Effector CD4-positive, alpha-beta T cell (primary cell): ENCODE measurements around the gene TRAF3IP1.

ENCODE experiments used
- DNase-seq: peaks from one replicate; pipeline ENCODE4 v3.0.0-alpha.2; 2020

TRAF3IP1 gene

DNA sequence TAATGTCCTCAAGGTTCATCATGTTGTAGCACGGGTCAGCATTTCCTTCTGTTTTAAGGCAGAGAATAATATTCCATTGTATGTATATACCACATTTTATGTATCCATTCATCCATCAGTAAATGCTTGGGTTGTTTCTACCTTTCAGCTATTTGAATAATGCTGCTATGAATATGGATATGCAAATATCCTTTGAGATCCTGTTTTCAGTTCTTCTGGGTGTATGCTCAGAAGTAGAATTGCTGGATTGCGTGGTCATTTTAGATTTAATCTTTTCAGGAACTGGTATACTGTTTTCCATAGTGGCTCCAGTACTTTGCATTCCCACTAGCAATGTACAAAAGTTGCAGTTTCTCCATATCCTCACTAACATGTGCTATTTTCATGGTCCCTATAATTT is 93.0 kb downstream of the TRAF3IP1 start:
- DNase-seq: no peak

GRCh38 chr2:238415036-238415764 is 94.9 kb downstream of the TRAF3IP1 start:
- DNase-seq: no peak

- DNase-seq: no peak
Measured at GRCh38 chr2:238415893-238416292, 95.6 kb downstream of the TRAF3IP1 start.

- DNase-seq: no peak
Measured at GRCh38 chr2:238418196-238418998, 98.1 kb downstream of the TRAF3IP1 start.

DNA sequence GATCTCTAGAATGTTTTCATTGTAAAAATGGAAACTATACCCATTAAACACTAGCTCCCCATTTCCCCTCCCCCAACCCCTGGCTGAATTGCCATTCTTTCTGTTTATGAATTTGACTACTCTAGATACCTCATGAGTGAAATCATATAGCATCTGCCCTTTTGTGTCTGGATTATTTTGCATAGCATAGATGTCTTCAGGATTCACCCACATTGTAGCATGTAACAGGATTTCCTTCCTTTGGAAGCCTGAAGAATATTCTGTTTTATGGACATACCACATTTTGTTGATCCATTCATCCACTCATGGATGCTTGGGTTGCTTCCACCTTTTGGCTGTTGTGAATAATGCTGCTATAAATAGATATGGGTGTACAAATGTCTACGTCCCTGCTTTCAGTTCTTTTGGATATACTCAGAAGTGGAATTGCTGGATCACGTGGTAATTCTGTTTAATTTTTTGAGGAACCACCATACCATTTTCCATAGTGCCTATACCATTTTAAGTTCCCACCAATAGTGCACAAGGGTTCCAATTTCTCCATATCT is 98.8 kb downstream of the TRAF3IP1 start:
- DNase-seq: no peak

GRCh38 chr2:238420442-238420841 is 100.1 kb downstream of the TRAF3IP1 start:
- DNase-seq: no peak

DNA sequence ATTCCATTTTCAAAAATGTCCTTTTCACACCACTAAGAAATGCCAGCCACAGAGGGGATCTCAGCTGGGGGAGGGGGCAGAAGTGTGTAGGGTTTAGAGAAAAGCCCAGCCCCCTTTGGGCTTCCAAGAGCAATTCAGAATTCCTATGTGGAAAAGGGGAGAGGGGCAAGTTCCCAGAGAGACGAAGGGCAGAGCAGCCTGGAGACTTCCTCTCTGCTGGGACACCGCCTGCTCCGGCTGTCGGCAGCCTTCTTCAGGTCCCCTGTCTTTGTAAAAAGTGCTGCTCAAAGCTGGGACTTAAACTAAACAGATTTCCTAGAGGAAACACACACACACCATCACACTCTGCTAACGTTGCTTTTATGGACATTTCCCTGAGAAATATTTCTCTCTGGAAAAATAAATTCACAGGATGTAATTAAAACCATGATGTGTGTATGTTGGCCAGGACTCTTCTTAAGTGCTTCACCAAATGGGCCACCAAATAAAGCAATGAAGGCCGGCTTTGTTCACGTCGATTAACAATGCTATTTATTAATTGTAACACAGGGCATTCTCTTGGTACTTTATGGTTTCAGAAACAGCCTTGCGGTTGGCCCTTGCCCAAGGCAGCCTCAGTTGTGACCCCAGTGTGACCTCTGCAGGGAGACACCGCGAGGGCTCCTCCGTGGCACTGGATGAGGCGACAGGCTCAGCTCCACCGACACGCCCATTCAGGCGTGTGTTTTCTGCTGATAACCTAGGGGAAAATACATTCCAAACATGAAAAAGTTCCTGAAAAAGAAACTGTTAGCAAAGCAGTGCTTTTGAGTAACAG is 100.8 kb downstream of the TRAF3IP1 start:
- DNase-seq: no peak

- no peak for DNase-seq
Measured at GRCh38 chr2:238421695-238422035, 101.3 kb downstream of the TRAF3IP1 start.

GRCh38 chr2:238422285-238422684 is 102.0 kb downstream of the TRAF3IP1 start:
- DNase-seq: no peak

DNA sequence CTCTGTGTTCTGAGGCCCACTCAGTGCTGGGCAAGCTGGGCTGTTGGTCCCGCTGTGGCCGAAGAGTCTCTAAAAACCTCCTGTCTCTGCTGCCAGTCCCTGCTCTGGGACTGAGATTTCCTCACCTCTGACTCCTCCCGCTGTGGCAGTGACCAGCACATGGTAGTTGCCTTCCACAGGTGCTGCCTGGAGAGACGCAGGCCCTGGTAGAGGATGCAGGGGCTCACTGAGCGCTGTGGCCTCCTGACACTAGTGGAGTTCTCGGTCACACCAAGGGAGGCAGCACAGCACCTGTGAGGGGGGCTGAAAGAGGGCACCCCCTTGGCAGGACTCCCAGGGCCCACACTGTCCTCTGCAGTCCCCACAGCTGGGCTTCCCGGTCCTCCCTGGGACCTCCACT is 102.6 kb downstream of the TRAF3IP1 start:
- no peak for DNase-seq

- DNase-seq: no peak
Measured at GRCh38 chr2:238423561-238424312, 103.4 kb downstream of the TRAF3IP1 start.

GRCh38 chr2:238424313-238424700 is 104.0 kb downstream of the TRAF3IP1 start:
- no peak for DNase-seq

- DNase-seq: no peak
Measured at GRCh38 chr2:238425505-238425978, 105.2 kb downstream of the TRAF3IP1 start.

- DNase-seq: no peak
Measured at GRCh38 chr2:238425979-238426567, 105.8 kb downstream of the TRAF3IP1 start.

DNA sequence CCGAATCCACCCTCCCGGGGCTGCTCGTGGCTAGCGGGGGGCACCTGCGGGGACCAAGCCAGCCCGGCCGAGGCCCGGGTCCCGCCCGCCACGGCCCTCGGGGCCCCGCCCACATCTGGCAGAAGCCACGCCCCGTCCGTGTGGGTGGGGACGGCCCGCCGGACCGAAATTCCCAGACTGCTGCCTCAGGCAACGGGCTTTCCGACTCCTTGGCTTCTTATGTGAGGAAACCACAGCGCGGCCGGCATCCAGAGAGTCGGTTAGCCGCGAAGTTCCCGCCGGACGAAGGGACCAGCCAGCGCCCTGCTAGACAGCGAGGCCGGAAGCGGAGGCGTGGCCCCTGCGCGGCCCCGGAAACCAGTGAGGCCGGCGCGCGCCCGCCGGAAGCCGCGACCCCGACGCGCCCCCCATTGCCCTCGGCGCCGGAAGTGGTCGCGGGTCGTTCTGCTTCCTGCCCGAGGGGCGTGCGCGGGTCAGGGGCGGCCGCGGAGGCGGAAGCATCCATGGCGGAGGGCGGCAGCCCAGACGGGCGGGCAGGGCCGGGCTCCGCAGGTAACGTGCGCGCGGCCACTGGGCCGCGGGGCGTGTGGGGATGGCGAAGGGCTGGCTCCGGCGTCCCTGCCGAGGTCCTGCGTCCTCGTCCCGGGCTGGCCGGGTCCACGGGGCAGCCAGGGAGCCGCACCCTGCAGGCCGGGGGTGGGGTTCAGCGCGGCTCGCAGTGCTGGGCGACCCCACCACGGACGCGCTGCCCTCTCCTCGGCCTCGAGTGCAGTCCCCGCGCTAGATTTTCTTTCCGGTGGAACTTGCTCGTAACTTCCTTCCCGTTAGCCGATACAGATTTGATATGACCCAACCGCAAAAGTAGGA is 106.5 kb downstream of the TRAF3IP1 start, which contains the start of gene ASB1:
TSS of gene ASB1 (plus strand) at position 360 of the 867 bp plus-strand sequence. CDS start at position 504, 144 bp downstream.
- peak; percentile 66 for DNase-seq

DNA sequence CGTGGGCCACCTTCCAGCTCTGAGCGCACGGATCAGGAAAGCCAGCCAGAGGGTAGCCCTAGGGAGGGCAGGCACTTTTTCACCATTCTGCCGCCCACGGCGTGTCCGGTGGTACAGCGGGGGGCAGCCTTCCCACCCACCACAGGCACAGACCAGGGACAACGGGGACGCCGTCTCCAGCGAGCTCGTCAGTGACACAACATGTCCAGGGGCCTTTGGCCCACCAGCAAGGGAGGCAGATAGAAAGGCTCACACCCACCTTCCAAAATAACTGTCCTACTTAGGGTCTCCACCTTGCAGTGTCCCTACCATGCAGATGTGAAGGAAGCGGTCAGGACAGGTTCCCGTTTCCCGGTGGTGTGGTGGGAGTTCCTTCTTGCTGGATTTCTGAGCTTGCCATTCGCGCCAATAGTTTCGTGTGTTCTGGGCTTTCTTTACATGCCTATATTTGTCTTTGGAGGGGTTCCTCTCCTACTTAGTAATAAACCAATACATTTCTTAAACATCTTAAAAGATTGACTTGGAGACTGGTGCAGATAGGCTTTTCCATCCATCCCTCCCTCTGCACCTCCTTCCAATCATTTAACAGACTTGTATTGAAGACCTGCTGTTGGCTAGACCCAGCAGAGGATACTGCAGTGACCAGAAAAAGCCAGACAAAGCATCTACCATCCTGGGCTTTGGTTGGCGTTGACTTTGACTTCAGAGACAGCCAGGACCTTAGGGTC is 107.3 kb downstream of the TRAF3IP1 start:
- DNase-seq: no peak

- DNase-seq: no peak
Measured at GRCh38 chr2:238428866-238429265, 108.5 kb downstream of the TRAF3IP1 start.

DNA sequence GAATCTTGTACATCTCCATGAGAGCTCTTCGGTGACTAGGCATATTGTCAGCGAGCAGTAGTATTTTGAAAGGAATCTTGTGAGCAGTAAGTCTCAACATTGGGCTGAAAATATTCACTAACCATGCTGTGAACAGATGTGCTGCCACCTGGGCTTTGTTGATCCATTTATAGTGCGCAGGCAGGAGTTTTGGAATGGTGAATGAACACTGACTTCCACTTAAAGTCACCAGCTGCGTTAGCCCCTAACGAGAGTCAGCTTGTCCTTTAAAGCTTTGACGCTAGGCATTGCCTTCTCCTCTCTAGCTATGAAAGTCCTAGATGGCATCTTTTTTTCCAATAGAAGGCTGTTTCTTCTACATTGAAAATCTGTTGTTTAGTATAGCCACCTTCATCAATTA is 110.5 kb downstream of the TRAF3IP1 start:
- DNase-seq: no peak

DNA sequence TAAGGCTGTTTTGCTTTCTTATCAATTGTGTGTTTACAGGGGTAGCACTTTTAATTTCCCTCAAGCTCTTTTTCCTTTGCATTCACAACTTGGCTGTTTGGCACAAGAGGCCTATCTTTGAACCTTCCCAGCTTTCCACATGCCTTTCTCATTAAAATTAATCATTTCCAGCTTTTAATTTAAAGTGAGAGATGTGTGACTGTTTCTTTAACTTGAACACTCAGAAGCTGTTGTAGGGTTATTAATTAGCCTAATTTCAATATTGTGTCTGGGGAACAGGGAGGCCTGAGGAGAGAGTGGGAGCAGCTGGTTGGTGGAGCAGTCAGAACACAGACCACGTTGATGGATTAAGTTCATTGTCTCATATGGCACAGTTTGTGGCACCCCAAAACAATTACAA is 111.1 kb downstream of the TRAF3IP1 start:
- DNase-seq: no peak
